Epithelial cell of prostate (primary cell): ENCODE data around the gene TMPRSS11A.
A peak's percentile ranks its signal among the peaks of the same experiment; 100 is the strongest.

Experiments
- DNase-seq: peaks from one replicate; pipeline ENCODE4 v3.0.0-alpha.2; 2011; ENCODE audit warnings: low read depth, low spot score
- H3K27ac ChIP-seq: fragments of 450-650 bp; 2 replicates; pipeline ENCODE4 v1.5.1; 2017; ENCODE audit warnings: mild to moderate bottlenecking

TMPRSS11A gene

GRCh38 chr4:67915400-67915966 is 47.8 kb downstream of the TMPRSS11A start:
- no peak for DNase-seq
- H3K27ac ChIP-seq = no peak overlapping the region

- no peak overlapping the region for H3K27ac ChIP-seq
- no peak for DNase-seq
These were observed 51.2 kb downstream of the TMPRSS11A start for GRCh38 chr4:67912080-67912479.

- no peak overlapping the region for H3K27ac ChIP-seq
- DNase-seq = no peak
These were observed 51.7 kb downstream of the TMPRSS11A start for GRCh38 chr4:67911638-67912037.

GRCh38 chr4:67911141-67911540 is 52.2 kb downstream of the TMPRSS11A start:
- no peak for DNase-seq
- H3K27ac ChIP-seq = no peak overlapping the region

- DNase-seq = no peak
- no peak overlapping the region for H3K27ac ChIP-seq
These were observed 52.7 kb downstream of the TMPRSS11A start for GRCh38 chr4:67910585-67910905.

- no peak for DNase-seq
- no peak overlapping the region for H3K27ac ChIP-seq
These were observed 53.2 kb downstream of the TMPRSS11A start for GRCh38 chr4:67909905-67910584.

- DNase-seq = no peak
- no peak overlapping the region for H3K27ac ChIP-seq
These were observed 55.6 kb downstream of the TMPRSS11A start for GRCh38 chr4:67907650-67908049.

- no peak overlapping the region for H3K27ac ChIP-seq
- DNase-seq = no peak
These were observed 64.2 kb downstream of the TMPRSS11A start for GRCh38 chr4:67899096-67899495.

GRCh38 chr4:67897686-67898085 is 65.6 kb downstream of the TMPRSS11A start:
- H3K27ac ChIP-seq = no peak overlapping the region
- no peak for DNase-seq

GRCh38 chr4:67896421-67897065 is 66.8 kb downstream of the TMPRSS11A start:
- H3K27ac ChIP-seq = no peak overlapping the region
- no peak for DNase-seq

GRCh38 chr4:67894659-67895058 is 68.6 kb downstream of the TMPRSS11A start:
- no peak overlapping the region for H3K27ac ChIP-seq

GRCh38 chr4:67892905-67893304 is 70.4 kb downstream of the TMPRSS11A start:
- DNase-seq = no peak
- H3K27ac ChIP-seq = no peak overlapping the region

More at GRCh38 chr4:67894659-67895058, 68.6 kb downstream of the TMPRSS11A start:
- no peak for DNase-seq

- no peak for DNase-seq
- peak overlapping the region; percentile 41 for H3K27ac ChIP-seq
These were observed 71.0 kb downstream of the TMPRSS11A start for GRCh38 chr4:67892253-67892652.

GRCh38 chr4:67891645-67892044 is 71.6 kb downstream of the TMPRSS11A start:
- H3K27ac ChIP-seq = peak overlapping the region; percentile 41
- no peak for DNase-seq

GRCh38 chr4:67886281-67886680 is 77.0 kb downstream of the TMPRSS11A start:
- peak overlapping the region; percentile 99 for H3K27ac ChIP-seq
- peak; percentile 45 for DNase-seq

- peak overlapping the region; percentile 99 for H3K27ac ChIP-seq
- DNase-seq = peak; percentile 98
These were observed 77.5 kb downstream of the TMPRSS11A start for GRCh38 chr4:67885762-67886161.

GRCh38 chr4:67884701-67885100 is 78.6 kb downstream of the TMPRSS11A start:
- H3K27ac ChIP-seq = peak overlapping the region; percentile 99
- DNase-seq = no peak

GRCh38 chr4:67883902-67884301 is 79.4 kb downstream of the TMPRSS11A start, which contains the start of gene TMPRSS11D:
TSS of gene TMPRSS11D (minus strand) at chr4:67884002. CDS start at chr4:67883933, 69 bp downstream.
- peak within 1 kb of the TSS; percentile 99 for H3K27ac ChIP-seq
- DNase-seq = no peak

- no peak overlapping the region for H3K27ac ChIP-seq
- DNase-seq = no peak
These were observed 79.8 kb downstream of the TMPRSS11A start for GRCh38 chr4:67883458-67883857.

- no peak for DNase-seq
- H3K27ac ChIP-seq = peak overlapping the region; percentile 41
These were observed 82.3 kb downstream of the TMPRSS11A start for GRCh38 chr4:67880866-67881610.

- DNase-seq = no peak
- no peak overlapping the region for H3K27ac ChIP-seq
These were observed 83.8 kb downstream of the TMPRSS11A start for GRCh38 chr4:67879486-67879885.
